HG03521 (cell line): ENCODE results near the gene RESP18.

Experiments
- ATAC-seq: cut with Tn5 transposase; IDR thresholded peaks from one replicate; pipeline ENCODE4 v1.9.1; 2021; ENCODE audit warnings: mild to moderate bottlenecking, moderate library complexity; ENCODE audit not compliant: unreplicated experiment

Gene RESP18

DNA sequence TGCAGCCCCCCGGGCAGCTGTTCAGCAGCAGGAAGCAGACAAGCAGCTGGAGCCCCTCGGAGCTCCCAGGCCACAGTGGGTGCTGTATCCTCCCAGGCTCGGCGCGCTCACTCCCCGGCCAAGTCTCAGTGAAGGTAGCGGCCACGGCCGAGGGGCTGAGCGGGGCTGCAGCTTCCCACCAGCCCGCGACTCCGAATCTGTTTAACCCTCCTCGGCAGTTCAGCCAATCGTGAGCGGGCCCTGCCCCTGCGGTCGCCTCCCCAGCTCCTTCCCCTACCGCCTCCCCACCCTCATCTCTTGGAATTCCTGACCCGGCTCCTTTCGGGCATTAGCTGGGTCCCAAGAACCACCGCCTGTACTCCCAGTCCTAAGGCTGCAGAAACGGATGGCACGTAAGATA is at the start of gene RESP18:
Gene RESP18, minus strand, starts transcription at position 203 of the 400 bp plus-strand sequence.
- no peak for ATAC-seq

DNA sequence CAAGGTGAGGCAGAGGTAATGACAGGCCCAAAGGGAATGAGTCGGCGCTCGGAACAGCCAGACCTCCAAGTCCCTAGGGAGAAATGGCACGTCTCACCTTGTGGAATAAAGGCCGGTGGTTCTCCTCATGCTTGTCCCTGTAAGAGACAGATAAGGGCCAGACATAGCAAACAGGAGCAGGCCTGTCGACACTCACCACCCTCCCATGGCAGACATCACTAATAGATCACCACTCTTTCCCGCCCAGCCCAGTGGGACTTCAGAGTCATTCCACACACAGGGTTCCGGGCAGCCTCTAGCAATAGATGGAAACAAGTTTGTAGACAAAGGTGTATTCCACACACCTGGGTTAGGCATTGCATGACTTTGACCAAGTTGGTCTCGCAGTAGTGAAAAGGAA is 48.9 kb upstream of the RESP18 start:
- no peak for ATAC-seq

GRCh38 chr2:219380926-219381325 is 48.4 kb upstream of the RESP18 start:
- no peak for ATAC-seq

- ATAC-seq, result no peak
These were observed 45.8 kb upstream of the RESP18 start for GRCh38 chr2:219378163-219378851.

- ATAC-seq, result no peak
These were observed 36.9 kb upstream of the RESP18 start for GRCh38 chr2:219369447-219369861.

GRCh38 chr2:219368690-219369191 is 36.2 kb upstream of the RESP18 start:
- ATAC-seq, result no peak

DNA sequence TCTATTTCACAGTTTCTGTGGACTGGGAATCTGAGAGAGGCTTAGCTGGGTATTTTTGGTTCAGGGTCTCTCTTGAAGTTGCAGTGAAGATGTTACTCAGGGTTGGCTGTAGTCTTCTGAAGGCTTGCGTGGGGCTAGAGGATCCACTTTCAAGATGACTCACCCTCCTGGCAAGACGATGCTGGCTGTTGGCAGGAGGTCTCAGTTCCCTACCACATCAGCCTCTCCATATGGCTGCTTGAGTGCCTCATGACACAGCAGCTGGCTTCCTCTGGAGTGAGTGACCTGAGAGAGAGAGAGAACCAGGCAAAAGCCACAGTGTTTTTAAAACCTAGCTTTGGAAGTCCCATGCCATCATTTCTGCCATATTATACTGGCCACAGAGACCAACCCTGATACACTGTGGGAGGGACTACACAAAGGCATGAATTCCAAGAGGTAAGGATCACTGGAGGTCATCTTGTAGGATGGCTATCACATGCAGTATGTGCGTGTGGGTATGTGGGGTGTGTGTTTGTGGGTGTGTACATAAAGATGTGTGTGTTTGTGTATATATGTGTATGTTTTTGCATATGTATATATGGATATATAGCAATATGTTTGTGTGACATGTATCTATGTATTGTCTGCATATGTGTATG is 30.1 kb upstream of the RESP18 start:
- ATAC-seq, result peak; percentile 67

- no peak for ATAC-seq
These were observed 29.5 kb upstream of the RESP18 start for GRCh38 chr2:219362072-219362471.

- no peak for ATAC-seq
These were observed 25.9 kb upstream of the RESP18 start for GRCh38 chr2:219358170-219359075.

GRCh38 chr2:219356834-219357233 is 24.3 kb upstream of the RESP18 start:
- no peak for ATAC-seq

- ATAC-seq, result no peak
These were observed 22.0 kb upstream of the RESP18 start for GRCh38 chr2:219354582-219354981.

GRCh38 chr2:219353129-219353528 is 20.6 kb upstream of the RESP18 start:
- ATAC-seq, result no peak

DNA sequence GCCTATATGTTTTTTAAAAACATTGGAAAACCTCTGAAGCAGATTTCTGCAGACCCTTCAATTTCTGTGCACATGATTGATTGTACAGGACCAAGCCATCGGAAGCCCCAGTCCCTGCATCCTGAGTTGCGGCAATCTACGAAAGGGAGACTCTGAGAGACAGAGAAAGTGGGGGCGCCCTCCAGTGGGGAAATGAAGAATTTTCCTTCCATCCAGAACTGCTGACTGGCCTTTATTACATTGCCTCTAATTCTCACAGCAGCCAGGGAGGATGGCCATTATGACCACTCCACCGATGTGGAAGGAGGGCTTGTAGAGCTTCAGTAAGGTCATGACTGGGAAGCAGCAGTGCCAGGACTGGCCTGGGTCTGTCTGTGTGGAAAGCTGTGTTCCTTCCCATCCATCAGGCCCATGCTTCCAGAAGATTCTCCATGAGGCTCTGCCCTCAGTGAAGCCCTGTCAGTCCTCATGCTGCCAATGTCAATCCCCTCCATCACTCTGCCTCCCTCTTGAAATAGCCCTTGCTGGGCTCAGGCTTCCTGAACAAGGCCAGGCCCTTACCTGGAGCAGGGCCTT is 20.0 kb upstream of the RESP18 start:
- ATAC-seq, result peak; percentile 64

DNA sequence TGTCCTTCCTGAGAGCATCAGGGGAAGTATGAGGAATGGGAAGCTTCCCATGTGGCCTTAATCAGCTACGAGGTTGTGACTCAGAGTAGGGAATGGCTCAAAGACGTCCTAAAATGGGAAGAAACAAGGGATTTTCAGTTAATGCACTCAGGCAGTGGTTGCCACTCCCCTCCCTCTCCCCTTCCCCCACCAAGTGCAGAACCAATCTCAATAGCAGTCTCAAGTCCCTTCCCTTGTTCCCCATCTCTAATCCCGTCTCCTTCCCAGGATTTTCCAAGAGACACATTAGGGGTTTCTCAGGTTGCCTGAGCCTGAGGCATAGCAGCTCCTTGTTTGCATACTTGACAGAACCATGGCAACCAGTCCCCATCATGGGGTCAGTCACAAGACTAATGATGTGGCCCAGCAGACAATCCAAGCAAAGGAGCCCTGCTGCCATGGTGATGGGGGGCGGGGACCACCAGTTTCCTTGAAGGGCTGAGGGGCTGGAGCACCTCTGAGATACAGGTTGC is 18.2 kb upstream of the RESP18 start:
- ATAC-seq, result no peak

DNA sequence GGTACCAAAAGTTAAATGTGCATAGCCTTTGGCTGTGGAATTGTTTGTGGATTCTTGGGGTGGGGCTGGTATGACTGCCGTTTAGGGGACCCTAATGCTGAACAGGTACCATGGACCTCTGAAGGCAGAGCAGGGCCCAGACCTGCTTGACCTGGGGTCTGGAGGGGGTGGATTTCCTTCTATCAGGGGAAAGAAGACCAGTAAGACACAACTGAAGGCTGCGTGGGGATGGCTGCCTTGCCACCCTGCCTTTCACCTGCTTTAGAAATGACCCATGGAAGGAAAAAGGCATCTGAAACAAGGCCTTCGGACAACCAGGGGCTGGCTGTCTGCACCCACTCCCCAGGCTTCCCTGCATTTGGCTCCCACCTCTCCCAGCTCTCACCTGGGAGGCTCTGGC is 17.7 kb upstream of the RESP18 start:
- no peak for ATAC-seq

GRCh38 chr2:219344751-219345430 is 12.3 kb upstream of the RESP18 start:
- no peak for ATAC-seq

GRCh38 chr2:219335373-219335786 is 2.8 kb upstream of the RESP18 start:
- no peak for ATAC-seq

DNA sequence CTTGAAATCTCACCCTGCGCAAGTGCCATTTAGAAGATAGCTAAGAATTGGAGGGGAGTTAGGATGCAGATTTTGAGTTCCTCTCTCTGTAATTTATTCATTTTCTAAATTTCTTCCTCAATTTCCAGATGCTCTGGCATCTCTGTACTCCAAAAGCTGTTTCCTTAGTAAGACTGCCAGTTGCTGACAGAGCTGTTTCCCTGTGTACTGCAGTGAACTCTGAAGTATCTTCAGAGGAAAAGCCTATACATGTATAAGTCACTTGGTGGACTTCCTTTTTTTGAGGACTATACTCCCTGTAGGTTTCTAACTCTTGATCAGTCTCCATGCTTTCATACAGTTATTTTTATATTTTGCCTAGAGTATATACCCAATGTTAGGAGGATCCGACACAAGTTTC is 1.5 kb upstream of the RESP18 start:
- ATAC-seq, result no peak

GRCh38 chr2:219331560-219332213 is 857 bp downstream of the RESP18 start:
- ATAC-seq, result no peak

- ATAC-seq, result no peak
These were observed 4.8 kb downstream of the RESP18 start for GRCh38 chr2:219327719-219328118.
